ENCODE results near the gene SETDB2.

SETDB2 gene

GRCh38 chr13:49407068-49407467 lies 37.0 kb upstream of the SETDB2 start:
- H4K8ac ChIP-seq (ENCODE audit: low read depth, low read length) = no peak overlapping the region
- H2BK120ac ChIP-seq (ENCODE audit: low read depth, low read length) = no peak overlapping the region
- no peak overlapping the region for H3K23ac ChIP-seq (ENCODE audit: low read depth, low read length, poor library complexity)
- no peaks in the 10 kb centered on the region for H3K79me1 ChIP-seq (ENCODE audit: low read depth, low read length)
- H3K36me3 ChIP-seq (replicated peaks in 1 of 2; ENCODE audit: control insufficient read depth in 2 of 2, insufficient read depth in 2 of 2, low read length in 2 of 2) = no peaks in the 10 kb centered on the region
- no peak for DNase-seq (ENCODE audit: low spot score)
- H2BK12ac ChIP-seq (ENCODE audit: low read length) = no peak overlapping the region
- no peak overlapping the region for H3K4me2 ChIP-seq (ENCODE audit: insufficient read depth, low read length, poor library complexity, severe bottlenecking)
- H2BK15ac ChIP-seq (ENCODE audit: low read length) = no peak overlapping the region
- no peak overlapping the region for H3K4me3 ChIP-seq (ENCODE audit: low read length in 2 of 2)
- no peak overlapping the region for H3K4ac ChIP-seq (ENCODE audit: low read length)
- WGBS, 2 donors (ENCODE audit: extremely low coverage in 2 of 2, insufficient read length in 2 of 2, insufficient replicate concordance in 1 of 2) = no CpG with 5 or more reads among the region's 1 CpG
- peaks cover 3 to 4% of the 10 kb centered on the region in 2 donors for H3K9me3 ChIP-seq (replicated peaks in 1 of 2; ENCODE audit: control insufficient read depth in 2 of 2, insufficient read depth in 1 of 2, low read depth in 1 of 2, low read length in 2 of 2)
- H3K14ac ChIP-seq (ENCODE audit: low read length) = no peak overlapping the region
- no peak overlapping the region for H3K9ac ChIP-seq (ENCODE audit: low read depth, low read length, poor library complexity)
- H4K91ac ChIP-seq (ENCODE audit: low read depth, low read length, poor library complexity) = no peak overlapping the region
- no peak overlapping the region for H2AFZ ChIP-seq (ENCODE audit: low read length)
- H3K27me3 ChIP-seq (ENCODE audit: control insufficient read depth in 3 of 3, insufficient read depth in 3 of 3, low read depth in 1 of 3, low read length in 3 of 3) = no peaks in the 10 kb centered on the region
- no peaks in the 10 kb centered on the region for H3K4me1 ChIP-seq (ENCODE audit: control insufficient read depth in 2 of 2, insufficient read depth in 1 of 2, low read depth in 1 of 2, low read length in 2 of 2)
- no peak overlapping the region for H3K27ac ChIP-seq (replicated peaks; ENCODE audit: low read length)
- H2BK5ac ChIP-seq (ENCODE audit: low read length) = no peak overlapping the region
- no peak overlapping the region for H2AK5ac ChIP-seq (ENCODE audit: low read depth, low read length)
- no peak overlapping the region for H3K18ac ChIP-seq (ENCODE audit: low read length)

- Histone ChIP-seq H3K9ac (ENCODE audit: low read depth, low read length, poor library complexity) (no peak overlapping the region), H3K23ac (ENCODE audit: low read depth, low read length, poor library complexity) (no peak overlapping the region), H2BK120ac (ENCODE audit: low read depth, low read length) (no peak overlapping the region), H4K8ac (ENCODE audit: low read depth, low read length) (no peak overlapping the region), H3K18ac (ENCODE audit: low read length) (no peak overlapping the region), H2BK5ac (ENCODE audit: low read length) (no peak overlapping the region), H3K4me3 (ENCODE audit: low read length in 2 of 2) (no peak overlapping the region), H3K36me3 (replicated peaks in 1 of 2; ENCODE audit: control insufficient read depth in 2 of 2, insufficient read depth in 2 of 2, low read length in 2 of 2) (no peaks in the 10 kb centered on the region), H3K4ac (ENCODE audit: low read length) (no peak overlapping the region), H2BK12ac (ENCODE audit: low read length) (no peak overlapping the region), H2BK15ac (ENCODE audit: low read length) (no peak overlapping the region), H3K27ac (replicated peaks; ENCODE audit: low read length) (no peak overlapping the region), H3K4me1 (ENCODE audit: control insufficient read depth in 2 of 2, insufficient read depth in 1 of 2, low read depth in 1 of 2, low read length in 2 of 2) (no peaks in the 10 kb centered on the region), H3K9me3 (replicated peaks in 1 of 2; ENCODE audit: control insufficient read depth in 2 of 2, insufficient read depth in 1 of 2, low read depth in 1 of 2, low read length in 2 of 2) (peaks cover 3 to 4% of the 10 kb centered on the region in 2 donors), H2AFZ (ENCODE audit: low read length) (no peak overlapping the region), H3K4me2 (ENCODE audit: insufficient read depth, low read length, poor library complexity, severe bottlenecking) (no peak overlapping the region), H2AK5ac (ENCODE audit: low read depth, low read length) (no peak overlapping the region), H3K27me3 (ENCODE audit: control insufficient read depth in 3 of 3, insufficient read depth in 3 of 3, low read depth in 1 of 3, low read length in 3 of 3) (no peaks in the 10 kb centered on the region), H3K79me1 (ENCODE audit: low read depth, low read length) (peaks cover 3% of the 10 kb centered on the region), H3K14ac (ENCODE audit: low read length) (no peak overlapping the region), H4K91ac (ENCODE audit: low read depth, low read length, poor library complexity) (no peak overlapping the region)
- DNase-seq (ENCODE audit: low spot score) = no peak
- no CpG with 5 or more reads among the region's 4 CpGs for WGBS, 2 donors (ENCODE audit: extremely low coverage in 2 of 2, insufficient read length in 2 of 2, insufficient replicate concordance in 1 of 2)
Measured at GRCh38 chr13:49407936-49408335, 36.1 kb upstream of the SETDB2 start.

DNA sequence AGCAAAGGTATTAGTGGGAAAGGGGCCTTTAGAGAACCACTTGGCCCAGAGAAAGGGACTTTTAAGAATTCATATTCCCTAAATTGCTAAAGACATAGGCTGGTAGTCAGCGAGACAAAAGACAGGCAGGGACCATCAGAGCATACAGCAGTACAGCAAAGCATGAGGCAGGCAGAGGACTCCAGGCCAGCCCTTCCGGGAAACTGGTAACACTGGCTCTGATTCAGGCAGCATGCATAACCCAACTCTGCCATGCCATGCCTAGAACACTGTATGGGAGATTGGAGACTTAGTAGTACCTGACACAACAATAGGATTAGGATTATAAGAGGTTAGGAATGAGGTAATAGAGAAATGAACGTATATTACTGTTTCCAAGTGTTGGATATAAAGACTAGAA lies 35.1 kb upstream of the SETDB2 start:
- H4K8ac ChIP-seq (ENCODE audit: low read depth, low read length) = no peak overlapping the region
- no peaks in the 10 kb centered on the region for H3K27me3 ChIP-seq (ENCODE audit: control insufficient read depth in 3 of 3, insufficient read depth in 3 of 3, low read depth in 1 of 3, low read length in 3 of 3)
- no peak overlapping the region for H4K91ac ChIP-seq (ENCODE audit: low read depth, low read length, poor library complexity)
- peaks cover 3% of the 10 kb centered on the region for H3K79me1 ChIP-seq (ENCODE audit: low read depth, low read length)
- H3K18ac ChIP-seq (ENCODE audit: low read length) = no peak overlapping the region
- H2BK15ac ChIP-seq (ENCODE audit: low read length) = no peak overlapping the region
- H3K14ac ChIP-seq (ENCODE audit: low read length) = no peak overlapping the region
- no peak overlapping the region for H3K4me3 ChIP-seq (ENCODE audit: low read length in 2 of 2)
- no peak overlapping the region for H2BK120ac ChIP-seq (ENCODE audit: low read depth, low read length)
- H3K9ac ChIP-seq (ENCODE audit: low read depth, low read length, poor library complexity) = peak overlapping the region; percentile 63
- no peak overlapping the region for H3K27ac ChIP-seq (replicated peaks; ENCODE audit: low read length)
- 100% methylated on average over 1 of the region's 3 CpGs; no CpG with 5 or more reads in 1 of the 2 donors for WGBS, 2 donors (ENCODE audit: extremely low coverage in 2 of 2, insufficient read length in 2 of 2, insufficient replicate concordance in 1 of 2)
- H2AK5ac ChIP-seq (ENCODE audit: low read depth, low read length) = no peak overlapping the region
- H2AFZ ChIP-seq (ENCODE audit: low read length) = no peak overlapping the region
- DNase-seq (ENCODE audit: low spot score) = no peak
- H3K4me1 ChIP-seq (ENCODE audit: control insufficient read depth in 2 of 2, insufficient read depth in 1 of 2, low read depth in 1 of 2, low read length in 2 of 2) = no peaks in the 10 kb centered on the region
- no peak overlapping the region for H3K23ac ChIP-seq (ENCODE audit: low read depth, low read length, poor library complexity)
- H3K4ac ChIP-seq (ENCODE audit: low read length) = no peak overlapping the region
- no peak overlapping the region for H3K4me2 ChIP-seq (ENCODE audit: insufficient read depth, low read length, poor library complexity, severe bottlenecking)
- no peaks in the 10 kb centered on the region for H3K36me3 ChIP-seq (replicated peaks in 1 of 2; ENCODE audit: control insufficient read depth in 2 of 2, insufficient read depth in 2 of 2, low read length in 2 of 2)
- H2BK5ac ChIP-seq (ENCODE audit: low read length) = no peak overlapping the region
- H3K9me3 ChIP-seq (replicated peaks in 1 of 2; ENCODE audit: control insufficient read depth in 2 of 2, insufficient read depth in 1 of 2, low read depth in 1 of 2, low read length in 2 of 2) = peaks cover 1 to 3% of the 10 kb centered on the region in 2 donors
- no peak overlapping the region for H2BK12ac ChIP-seq (ENCODE audit: low read length)

DNA sequence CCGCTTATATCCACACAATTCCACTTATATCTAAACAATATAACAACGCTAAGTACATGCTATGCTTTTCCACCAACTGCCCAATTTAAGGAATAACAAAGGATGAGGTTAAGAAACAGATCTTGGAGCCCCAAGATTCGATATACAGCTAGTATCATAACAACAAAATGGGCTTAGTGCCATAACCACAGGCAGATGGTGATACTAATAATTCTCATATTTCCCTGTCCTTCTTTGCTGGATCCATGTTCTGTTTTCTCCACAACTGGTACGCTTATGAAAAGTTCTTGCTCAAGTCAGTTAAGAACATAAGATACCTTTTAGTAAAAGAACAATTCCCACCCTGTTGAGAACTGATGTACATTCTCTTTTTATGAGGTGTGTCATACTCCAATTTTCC lies 34.1 kb upstream of the SETDB2 start:
- Histone ChIP-seq H3K14ac (ENCODE audit: low read length) (no peak overlapping the region), H2AK5ac (ENCODE audit: low read depth, low read length) (no peak overlapping the region), H3K27ac (replicated peaks; ENCODE audit: low read length) (no peak overlapping the region), H4K91ac (ENCODE audit: low read depth, low read length, poor library complexity) (no peak overlapping the region), H3K36me3 (replicated peaks in 1 of 2; ENCODE audit: control insufficient read depth in 2 of 2, insufficient read depth in 2 of 2, low read length in 2 of 2) (no peaks in the 10 kb centered on the region), H3K4me3 (ENCODE audit: low read length in 2 of 2) (no peak overlapping the region), H3K23ac (ENCODE audit: low read depth, low read length, poor library complexity) (no peak overlapping the region), H3K27me3 (ENCODE audit: control insufficient read depth in 3 of 3, insufficient read depth in 3 of 3, low read depth in 1 of 3, low read length in 3 of 3) (no peaks in the 10 kb centered on the region), H2BK5ac (ENCODE audit: low read length) (no peak overlapping the region), H3K79me1 (ENCODE audit: low read depth, low read length) (peaks cover 3% of the 10 kb centered on the region), H4K8ac (ENCODE audit: low read depth, low read length) (no peak overlapping the region), H3K18ac (ENCODE audit: low read length) (no peak overlapping the region), H3K4me2 (ENCODE audit: insufficient read depth, low read length, poor library complexity, severe bottlenecking) (no peak overlapping the region), H2BK12ac (ENCODE audit: low read length) (no peak overlapping the region), H2BK120ac (ENCODE audit: low read depth, low read length) (no peak overlapping the region), H2AFZ (ENCODE audit: low read length) (no peak overlapping the region), H3K9me3 (replicated peaks in 1 of 2; ENCODE audit: control insufficient read depth in 2 of 2, insufficient read depth in 1 of 2, low read depth in 1 of 2, low read length in 2 of 2) (no peaks in the 10 kb centered on the region), H3K4me1 (ENCODE audit: control insufficient read depth in 2 of 2, insufficient read depth in 1 of 2, low read depth in 1 of 2, low read length in 2 of 2) (no peaks in the 10 kb centered on the region), H3K9ac (ENCODE audit: low read depth, low read length, poor library complexity) (no peak overlapping the region), H3K4ac (ENCODE audit: low read length) (no peak overlapping the region), H2BK15ac (ENCODE audit: low read length) (no peak overlapping the region)
- WGBS, 2 donors (ENCODE audit: extremely low coverage in 2 of 2, insufficient read length in 2 of 2, insufficient replicate concordance in 1 of 2) = 73% methylated on average over 2 of the region's 4 CpGs; no CpG with 5 or more reads in 1 of the 2 donors
- no peak for DNase-seq (ENCODE audit: low spot score)

Data from neuronal stem cell (in vitro differentiated cells).